Limb (tissue), 2 donors: ENCODE results near the gene ATL2.
"Not testable (repeated sequence)": the region's sequence is repeated elsewhere in the genome, so short reads cannot be mapped to it uniquely, and the experiment has no call there.

Experiments used
- DNase-seq, 2 donors: peaks; one replicate each; pipeline ENCODE4 v3.0.0-alpha.2; 2016; ENCODE audit errors: extremely low spot score in 2 of 2

The ATL2 gene

DNA sequence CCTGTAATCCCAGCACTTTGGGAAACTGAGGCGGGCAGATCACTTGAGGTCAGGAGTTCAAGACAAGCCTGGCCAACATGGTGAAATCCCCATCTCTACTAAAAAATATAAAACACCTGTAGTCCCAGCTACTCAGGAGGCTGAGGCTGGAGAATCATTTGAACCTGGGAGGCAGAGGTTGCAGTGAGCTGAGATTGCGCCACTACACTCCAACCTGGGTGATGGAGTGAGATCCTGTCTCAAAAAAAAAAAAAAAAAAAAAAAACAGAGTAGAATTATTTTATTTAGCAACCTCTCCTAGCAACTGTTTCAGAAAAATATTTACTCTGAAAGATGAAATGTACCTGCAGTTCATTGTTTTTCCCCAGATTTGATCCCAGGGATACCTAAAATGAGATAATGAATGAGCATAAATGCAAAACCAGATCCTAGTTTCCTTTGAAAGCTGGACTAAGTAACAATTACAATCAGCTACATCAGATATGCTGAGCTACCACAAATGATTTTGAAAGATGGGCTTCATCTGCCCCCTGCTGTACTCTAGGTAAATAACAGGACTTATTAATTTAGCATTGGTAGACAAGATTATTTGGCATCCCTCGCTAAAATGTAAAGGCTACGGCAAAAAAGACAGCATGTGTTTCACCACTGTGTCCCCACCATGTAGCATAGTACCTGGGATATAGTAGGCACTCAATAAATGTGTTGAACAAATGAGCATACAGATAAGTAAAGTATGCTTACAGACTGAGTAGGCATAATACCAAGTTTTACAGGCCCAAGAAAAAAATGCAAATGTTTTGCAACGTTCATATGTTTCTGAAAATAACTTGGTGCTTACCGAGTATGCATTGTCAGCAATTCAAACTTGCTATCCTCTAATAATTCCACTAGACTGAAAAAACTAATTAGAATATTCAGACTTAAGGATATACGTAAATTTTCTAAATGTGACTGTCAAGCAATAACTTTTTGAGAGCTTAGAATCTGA is 102.5 kb downstream of the ATL2 start:
- DNase-seq: peak in 1 of 2 donors; percentile 85

DNA sequence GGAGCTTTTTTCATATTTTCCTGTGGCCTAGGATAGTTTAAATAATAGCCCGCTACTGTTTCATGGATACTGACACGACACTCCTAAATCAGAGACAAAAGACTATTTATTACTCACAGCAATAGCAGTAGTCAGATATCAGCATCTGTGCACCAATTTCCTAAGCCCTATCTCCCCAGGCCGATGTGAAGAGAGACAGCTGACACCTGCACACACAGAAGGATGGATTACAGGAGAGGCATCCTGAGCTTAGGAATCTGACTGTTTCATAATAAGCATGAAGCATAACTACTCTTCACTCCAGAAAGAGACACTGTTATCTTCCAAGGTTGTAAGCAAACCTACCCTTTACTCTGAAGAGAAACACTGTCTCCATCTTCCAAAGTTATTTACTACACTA is 105.4 kb downstream of the ATL2 start:
- no peak for DNase-seq

DNA sequence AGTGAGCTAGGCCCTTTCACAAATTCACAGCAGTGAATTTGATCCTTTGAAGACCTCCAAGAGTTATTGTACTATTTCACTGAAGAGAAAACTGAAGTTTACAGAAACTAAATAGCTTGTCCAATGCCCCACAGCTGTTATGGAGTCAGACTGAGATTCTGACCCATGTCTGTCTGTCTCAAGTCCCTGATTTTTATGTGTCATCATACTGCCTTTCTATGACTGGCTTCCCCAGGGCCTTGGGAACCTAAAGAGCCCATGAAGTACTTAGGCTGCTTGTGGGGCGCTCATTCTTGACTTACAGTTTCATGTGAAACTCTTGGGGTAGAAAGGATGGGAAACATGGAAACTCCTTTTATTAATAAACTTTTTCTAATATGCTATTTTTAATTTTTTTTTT is 107.7 kb downstream of the ATL2 start:
- no peak for DNase-seq

DNA sequence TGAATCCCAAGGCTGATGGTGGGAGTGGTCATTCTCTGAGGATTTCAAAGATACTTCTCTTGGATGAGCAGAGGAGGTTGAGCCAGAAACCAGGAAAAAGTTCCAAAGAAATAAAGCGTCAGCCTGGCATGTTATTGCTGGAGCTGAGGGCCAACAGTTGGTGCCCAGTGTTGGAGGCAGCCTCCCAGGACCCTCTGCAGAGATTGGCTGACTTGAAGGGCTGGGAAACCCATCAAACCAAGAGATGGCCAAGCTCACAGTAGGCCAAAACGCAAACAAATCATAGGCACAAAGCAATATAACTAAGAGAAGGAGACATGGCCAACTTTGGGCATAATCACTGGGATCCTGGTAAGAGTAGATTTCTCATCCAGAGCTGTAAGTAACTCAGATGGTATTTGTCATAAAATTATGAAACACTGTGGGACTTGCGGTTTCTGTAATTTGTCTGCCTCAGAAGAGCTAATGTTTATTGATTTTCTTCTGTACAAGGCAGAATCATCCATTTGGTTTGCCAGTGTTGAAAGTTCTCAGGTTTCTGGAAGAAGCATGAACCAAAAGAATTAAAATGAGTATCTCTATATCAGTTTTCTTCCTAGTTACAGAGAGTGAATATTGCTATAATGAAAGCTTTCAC is 108.3 kb downstream of the ATL2 start:
- no peak for DNase-seq

DNA sequence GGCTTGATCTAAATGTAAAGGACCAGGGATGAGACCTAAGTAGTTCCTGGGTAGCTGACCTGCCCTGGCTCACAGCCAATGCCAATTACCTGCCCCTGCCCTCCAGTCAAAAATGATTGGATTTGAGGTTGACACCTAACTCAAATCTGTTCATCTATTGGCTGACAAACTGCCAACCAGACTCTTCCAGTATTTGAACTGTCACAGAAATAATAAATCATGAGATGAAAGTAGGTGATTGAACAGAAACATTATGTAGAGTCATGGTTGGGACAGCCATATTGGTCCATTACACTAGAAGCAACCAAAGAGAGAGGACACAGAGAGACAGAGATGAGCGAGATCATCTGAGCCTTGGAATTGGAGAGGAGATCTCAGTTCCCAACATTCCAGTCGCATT is 109.1 kb downstream of the ATL2 start:
- no peak for DNase-seq

DNA sequence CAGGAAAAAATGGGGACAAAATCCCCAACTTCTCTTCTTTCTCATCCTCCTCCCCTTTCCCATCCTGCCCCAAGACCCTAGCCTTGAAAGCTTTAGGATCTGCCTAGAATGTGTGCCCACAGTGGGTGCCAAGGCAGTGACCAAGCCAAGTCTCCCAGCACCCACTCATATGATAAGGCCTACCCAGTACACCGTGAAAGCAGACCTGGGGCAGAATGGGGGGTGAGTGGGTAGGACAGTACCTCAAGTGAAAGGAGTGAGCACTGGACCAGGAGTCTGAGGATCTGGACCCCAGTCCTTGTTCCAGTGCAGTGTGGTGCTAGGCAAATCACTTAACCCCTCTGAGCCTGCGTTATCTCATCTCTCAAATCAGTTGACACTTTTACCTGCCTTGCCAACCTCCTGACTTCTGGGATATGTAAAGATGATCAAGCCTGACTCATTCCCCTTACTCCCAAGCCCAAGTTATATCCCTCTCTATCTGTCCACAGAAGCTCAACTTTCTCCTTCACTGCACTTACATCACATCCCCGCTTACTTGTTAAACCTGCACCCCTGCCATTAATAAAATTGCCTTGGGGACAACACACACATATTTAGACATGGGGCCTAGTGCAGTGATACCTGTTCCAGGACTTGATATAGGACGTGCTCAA is 109.7 kb downstream of the ATL2 start:
- no peak for DNase-seq

DNA sequence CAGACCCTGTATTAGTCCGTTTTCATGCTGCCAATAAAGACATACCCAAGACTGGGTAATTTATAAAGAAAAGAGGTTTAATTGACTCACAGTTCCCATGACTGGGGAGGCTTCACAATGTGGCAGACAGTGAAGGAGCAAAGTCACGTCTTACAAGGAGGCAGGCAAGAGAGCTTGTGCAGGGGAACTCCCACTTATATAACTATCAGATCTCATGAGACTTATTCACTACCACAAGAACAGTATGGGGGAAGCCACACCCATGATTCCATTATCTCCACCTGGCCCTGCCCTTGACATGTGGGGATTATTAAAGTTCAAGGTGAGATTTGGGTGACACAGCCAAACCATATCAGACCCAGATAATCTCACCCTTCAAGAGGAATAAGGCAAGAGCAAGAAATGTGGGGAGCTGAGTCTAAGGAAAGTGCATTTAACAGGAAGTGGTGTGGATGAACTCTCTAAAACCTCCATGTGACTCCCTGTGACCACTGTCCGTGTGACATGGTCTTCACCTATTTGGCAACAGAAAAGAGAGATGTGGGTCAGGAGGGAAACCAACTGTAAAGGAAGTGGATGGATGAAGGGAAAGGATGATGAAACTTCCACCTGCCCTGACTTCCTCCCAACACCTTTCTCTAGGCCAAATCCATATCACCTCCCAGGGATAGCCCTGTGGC is 110.6 kb downstream of the ATL2 start:
- DNase-seq: no peak

DNA sequence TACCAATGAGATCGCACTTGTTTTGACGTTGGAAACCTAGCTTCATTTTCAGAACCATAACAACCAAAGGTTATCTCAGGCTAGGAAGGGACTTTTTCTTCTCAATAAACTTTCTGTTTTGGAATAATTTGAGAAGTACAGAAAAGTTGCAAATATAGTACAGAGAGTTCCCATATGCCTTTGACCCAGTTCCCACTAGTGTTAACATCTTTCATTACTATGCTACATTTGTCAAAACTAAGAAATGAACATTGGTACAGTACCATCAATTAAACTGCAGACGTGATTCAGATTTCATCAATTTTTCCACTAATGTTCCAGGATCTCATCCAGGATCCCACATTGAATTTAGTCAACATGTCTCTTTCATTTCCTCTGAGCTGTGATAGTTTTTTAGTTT is 111.6 kb downstream of the ATL2 start:
- no peak for DNase-seq

DNA sequence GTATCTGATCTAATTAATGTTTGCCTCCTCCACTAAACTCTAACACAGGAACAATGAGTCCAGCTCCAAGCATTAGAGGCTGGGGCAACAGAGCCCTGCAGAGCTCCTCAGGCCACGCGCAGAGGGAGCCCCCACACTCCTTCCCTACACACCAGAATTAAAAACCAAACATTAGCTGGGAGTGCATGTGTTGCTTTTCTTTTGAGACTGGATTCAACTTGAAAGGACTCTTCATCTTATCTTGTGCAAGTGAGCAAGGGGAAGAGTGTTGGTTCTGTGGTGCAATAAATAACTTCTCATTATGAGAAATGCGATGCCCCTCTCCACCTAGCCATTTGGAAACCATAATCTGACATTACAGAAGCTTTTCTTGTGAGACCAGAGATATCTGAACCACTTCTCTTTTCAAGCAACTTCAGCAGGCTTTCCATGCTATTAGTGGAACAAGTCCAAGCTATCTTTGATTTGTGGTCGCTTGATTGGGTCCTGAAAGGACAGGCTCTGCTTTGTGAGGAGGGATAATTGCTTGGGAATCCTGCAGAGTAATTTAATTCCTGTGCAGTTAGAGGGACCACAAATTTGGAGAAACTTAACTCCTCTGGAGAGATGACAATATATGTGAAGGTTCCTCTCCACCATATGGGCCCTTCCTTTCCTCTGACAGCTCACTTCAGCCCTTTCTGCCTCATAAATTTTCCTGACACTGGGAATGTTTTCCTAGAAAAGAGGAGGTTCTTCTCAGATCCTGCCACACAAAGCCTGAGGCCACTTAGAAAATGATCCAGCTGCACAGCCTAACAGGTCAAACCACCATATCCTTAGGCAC is 112.5 kb downstream of the ATL2 start:
- no peak for DNase-seq

DNA sequence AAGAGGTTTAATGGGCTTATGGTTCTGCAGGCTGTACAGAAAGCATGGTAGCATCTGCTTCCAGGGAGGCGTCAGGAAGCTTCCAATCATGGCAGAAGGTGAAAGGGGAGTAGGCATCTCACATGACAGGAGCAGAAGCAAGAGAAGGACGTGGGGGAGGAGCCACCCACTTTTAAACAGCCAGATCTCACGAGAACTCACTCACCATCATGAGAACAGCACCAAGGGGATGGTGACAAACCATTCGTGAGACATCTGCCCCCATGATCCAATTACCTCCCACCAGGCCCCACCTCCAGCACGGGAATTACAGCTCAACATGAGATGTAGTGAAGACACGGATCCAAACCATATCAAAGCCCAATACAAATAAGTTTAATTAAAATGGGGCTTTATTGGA is 113.8 kb downstream of the ATL2 start:
- DNase-seq: no peak

DNA sequence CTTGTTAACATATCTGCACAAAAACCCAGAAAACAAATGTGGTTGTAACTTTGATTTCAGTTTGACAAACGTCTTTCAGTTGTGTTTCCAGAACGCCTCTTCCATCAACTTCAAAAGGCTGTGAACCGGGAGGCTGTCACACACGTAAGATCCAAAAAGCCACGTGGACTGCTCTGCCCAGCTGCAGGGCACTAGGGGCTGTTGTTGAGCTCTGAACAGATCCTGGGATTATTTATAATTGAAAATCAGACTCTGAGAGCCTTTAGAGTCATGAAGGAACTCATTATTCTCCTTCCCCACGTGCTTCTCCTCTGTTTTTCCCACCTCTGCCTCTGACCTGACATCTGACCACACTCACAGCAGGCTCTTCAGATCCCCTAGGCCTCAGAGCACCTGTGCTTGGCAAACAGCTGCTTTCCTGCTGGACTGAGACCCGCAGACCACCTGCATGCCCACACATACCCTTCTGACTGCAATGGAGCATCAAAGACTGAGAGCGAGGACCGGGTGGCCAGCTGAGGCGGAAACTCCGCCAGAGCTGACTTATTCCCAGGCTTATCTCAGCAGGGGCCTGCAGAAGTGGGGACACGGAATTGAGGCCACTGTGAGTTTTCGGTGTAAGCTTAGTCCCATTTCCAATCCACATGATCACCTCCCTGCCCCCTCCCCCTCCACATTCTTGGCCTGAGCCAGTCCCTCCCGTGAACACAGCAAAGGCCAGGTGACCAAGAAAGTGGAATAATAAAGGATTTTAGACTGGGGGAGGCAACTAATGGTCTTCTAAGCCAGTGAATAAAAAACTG is 114.8 kb downstream of the ATL2 start:
- DNase-seq: no peak

DNA sequence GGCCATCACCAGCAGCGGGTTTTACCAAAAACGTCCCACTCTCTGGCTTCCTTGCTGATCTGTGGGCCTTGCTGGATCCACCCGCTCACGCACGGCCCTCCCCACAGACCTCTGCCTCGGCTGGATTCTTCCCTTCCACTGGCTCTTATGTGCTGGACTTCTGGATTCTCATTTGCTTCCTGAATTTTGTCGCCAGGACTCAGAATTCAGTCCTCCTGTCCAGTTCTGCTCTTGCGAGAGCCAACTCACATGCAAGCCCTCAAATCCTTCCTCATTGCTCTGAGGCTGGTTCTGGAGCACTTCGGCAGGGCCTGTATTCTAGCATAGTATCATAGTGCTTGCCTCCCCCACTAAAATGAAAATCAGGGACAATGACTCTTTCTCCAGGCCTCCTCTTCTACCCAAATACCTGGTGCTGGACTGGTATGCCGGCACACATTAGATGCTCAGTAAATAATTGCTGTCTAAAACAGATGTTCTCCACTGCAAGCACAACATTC is 115.5 kb downstream of the ATL2 start:
- DNase-seq: no peak

DNA sequence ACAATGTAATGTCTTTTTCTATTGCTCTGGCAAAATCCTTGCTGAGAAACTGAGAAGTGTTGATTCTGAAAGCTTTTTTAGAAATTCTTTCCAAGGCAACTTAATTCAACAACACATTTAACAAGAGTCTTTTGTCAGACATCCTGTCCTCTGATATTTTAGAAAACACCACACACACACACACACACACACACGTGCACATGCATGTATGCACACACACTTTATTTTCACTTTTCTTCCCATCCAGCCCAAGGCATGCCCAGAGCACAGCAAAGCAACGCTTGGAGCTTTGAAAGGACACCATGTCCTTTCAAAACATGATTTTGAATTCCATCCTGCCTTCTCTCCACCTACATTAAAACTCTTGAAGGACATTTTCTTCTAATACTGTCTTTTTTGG is 116.1 kb downstream of the ATL2 start:
- no peak for DNase-seq

DNA sequence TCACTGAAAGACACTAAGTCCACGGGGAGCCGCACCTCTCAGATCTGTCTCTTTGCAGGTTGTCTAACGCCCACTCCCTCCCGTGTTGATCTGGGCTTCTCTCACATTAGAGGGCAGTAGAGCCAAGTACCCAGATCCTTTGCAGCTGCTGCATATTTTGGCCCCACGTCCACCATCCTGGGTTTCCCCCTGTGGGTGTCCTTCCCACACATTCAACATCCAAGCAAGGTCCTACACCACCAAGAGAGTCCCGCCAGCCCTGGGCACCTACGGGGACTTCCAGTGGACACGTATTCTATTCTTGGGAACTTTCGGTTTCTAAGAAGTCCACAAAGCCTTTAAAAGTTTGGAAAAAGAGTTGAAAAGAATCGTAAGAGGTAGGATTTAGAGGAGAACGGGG is 116.6 kb downstream of the ATL2 start:
- no peak for DNase-seq

DNA sequence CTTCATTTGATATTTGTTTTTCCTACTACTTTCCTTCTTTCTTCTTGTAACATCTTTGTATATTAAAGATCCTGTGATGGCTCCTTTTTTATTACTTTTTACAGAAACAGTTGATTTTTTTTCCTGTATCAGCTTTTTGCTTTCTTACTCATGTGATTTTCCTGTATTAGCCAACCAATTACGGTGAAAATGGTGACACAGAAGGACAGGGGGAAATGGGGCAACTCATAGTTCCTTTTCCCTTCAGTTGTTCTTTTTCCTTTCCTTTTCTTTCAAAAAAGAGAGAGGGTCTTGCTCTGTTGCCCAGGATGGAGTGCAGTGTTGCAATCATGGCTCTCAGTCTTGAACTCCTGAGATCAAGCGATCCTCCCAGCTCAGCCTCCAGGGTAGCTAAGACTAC is 117.8 kb downstream of the ATL2 start:
- DNase-seq: no peak

DNA sequence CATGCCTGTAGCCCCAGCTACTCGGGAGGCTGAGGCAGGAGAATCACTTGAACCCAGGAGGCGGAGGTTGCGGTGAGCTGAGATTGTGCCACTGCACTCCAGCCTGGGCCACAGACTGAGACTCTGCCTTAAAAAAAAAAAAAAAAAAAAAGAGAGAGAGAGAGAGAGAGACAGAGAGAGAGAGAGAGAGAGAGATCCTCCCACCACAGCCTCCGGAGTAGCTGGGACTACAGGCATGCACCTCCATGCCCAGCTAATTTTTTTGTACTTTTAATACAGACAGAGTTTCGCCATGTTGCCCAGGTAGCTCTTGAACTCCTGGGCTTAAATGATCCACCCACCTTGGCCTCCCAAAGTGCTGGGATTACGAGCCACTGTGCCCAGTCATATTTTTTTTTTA is 119.4 kb downstream of the ATL2 start:
- not testable (repeated sequence) for DNase-seq

DNA sequence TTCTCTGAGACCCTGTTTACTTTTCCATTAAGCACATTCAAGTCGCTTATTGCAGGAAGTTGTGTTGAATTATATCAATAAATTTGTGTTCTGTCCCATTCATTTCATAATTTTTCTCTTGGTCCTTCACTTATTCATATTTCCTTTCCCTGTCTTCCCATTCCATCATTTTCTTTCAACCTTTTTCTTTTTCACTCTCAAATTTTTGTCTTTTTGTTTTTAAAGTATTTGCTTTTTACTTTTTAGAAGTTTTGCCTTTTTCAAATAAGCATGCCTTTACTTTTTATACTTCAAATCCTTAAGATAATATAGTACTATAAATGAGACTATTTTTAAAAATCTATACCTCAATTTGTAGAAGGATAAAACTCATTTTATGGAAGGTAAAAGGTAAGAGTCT is 120.5 kb downstream of the ATL2 start:
- DNase-seq: no peak

DNA sequence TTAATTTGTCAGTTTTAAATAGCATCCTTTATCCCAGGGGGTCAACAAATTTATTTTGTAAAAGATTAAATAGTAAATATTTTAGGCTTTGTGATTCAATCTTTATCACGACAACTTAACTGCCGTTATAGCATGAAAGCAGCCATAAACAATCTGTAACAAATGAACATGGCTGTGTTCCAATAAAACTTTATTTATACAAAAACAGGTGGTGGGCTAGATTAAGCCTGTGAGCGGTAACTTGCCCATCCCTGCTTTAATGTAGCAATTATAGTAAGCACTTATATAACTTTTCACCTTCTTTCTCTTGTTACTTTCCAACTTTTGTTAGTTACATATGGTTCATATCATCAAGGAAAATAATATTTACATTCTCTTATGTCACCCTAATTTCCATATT is 121.9 kb downstream of the ATL2 start:
- no peak for DNase-seq

DNA sequence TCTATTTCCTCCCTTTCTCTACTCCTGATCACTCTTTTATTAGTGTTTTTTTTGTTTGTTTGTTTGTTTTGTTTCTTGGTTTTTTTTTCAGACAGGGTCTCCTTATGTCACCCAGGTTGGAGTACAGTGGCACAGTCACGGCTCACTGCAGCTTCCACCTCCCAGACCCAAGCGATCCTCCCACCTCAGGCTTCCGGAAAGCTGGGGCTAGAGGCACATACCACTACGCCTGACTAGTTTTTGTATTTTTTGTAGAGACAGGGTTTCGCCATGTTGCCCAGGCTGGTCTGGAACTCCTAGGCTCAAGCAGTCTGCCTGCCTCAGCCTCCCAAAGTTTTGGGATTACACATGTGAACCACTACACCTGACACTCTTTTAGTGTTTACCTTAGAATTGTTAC is 122.3 kb downstream of the ATL2 start:
- DNase-seq: no peak

DNA sequence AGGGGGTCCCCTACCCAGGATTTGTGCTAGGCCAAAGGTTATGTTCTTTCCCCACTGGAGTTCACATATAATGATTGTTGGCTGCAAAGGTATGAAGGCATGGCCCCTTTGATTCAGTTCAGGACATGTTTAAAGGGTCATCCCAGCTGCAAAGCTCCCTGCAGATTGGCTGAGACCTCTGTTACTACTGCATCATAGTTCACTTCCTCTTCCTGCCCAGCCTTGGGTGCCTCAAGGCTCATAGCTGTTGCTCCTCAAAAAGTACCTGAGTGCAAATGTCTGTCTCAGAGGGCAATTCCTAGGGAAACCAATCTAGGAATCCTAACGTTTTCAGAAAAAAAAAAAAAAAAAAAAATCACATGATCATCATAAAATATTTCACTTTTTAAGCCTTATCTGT is 125.1 kb downstream of the ATL2 start:
- no peak for DNase-seq
